Fibroblast of the aortic adventitia (primary cell): ENCODE results near the gene HRCT1. TPM values are rescaled to one million over a fixed set of nuclear protein-coding genes. Genes with fewer than 3 reads are reported as not detected.

Source experiments
- DNase-seq: peaks from one replicate; pipeline ENCODE4 v3.0.0-alpha.2; 2010; ENCODE audit warnings: low read depth
- H3K4me3 ChIP-seq: 2 replicates; pipeline ENCODE4 v1.5.1; 2011; ENCODE audit warnings: low read depth, mild to moderate bottlenecking, control low read depth, low read length, moderate library complexity
- total RNA-seq: library from RNA; depleted of rRNA; stranded (reverse); fragments of >200 nt; gene quantifications from 2 replicates; pipeline ENCODE4 v1.2.3, GENCODE V29; 2012; ENCODE audit warnings: low replicate concordance
- TF ChIP-seq, protein P1 (sequence below): IDR thresholded peaks from 2 replicates; pipeline ENCODE4 v1.5.1; 2011; ENCODE audit warnings: mild to moderate bottlenecking, low read length, control low read depth, inconsistent platforms; ENCODE audit not compliant: insufficient read depth

The HRCT1 gene
- total RNA-seq, 1 donor = 0.81 TPM

DNA sequence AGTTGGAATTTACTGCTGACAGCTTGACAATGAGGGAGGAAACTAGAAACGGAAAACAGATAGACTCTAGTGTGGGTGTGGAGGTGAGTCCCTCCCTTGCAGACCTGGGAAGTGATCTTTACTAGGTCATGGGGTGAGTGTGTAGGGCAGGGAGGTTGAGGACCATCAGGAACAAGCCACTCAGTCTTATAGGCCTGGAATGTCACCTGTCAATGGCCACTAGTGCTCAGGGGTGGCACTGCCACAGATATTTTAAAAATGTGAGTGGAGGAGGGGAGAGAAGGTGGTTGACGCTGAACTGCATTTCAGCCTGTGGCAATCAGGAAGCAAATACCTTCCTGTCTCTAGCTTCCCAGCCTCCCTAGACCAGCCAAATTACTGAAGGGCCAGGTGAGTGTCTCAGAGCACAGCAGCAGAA lies 42.9 kb downstream of the HRCT1 start:
- TF ChIP-seq, protein P1, sequence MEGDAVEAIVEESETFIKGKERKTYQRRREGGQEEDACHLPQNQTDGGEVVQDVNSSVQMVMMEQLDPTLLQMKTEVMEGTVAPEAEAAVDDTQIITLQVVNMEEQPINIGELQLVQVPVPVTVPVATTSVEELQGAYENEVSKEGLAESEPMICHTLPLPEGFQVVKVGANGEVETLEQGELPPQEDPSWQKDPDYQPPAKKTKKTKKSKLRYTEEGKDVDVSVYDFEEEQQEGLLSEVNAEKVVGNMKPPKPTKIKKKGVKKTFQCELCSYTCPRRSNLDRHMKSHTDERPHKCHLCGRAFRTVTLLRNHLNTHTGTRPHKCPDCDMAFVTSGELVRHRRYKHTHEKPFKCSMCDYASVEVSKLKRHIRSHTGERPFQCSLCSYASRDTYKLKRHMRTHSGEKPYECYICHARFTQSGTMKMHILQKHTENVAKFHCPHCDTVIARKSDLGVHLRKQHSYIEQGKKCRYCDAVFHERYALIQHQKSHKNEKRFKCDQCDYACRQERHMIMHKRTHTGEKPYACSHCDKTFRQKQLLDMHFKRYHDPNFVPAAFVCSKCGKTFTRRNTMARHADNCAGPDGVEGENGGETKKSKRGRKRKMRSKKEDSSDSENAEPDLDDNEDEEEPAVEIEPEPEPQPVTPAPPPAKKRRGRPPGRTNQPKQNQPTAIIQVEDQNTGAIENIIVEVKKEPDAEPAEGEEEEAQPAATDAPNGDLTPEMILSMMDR = no peak
- H3K4me3 ChIP-seq = no peak overlapping the region
- no peak for DNase-seq

DNA sequence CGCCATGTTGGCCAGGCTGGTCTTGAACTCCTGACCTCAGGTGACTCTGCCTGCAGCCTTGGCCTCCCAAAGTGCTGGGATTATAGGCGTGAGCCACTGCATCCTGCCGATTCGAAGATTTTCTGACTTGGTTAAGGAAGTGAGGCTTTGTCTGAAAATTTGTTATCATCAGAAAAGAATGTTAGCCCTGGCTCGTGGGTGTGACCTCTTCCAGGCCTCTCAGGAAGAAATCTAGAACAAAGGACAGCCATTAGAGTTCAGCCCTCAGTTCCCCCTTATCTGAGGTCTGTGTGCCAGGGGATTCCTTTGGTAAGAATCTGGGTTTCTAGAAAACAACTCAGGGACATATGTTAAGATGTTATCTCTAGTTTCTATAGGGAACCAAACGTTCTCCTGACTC lies 45.7 kb downstream of the HRCT1 start:
- DNase-seq = peak; percentile 80
- no peak overlapping the region for H3K4me3 ChIP-seq
- TF ChIP-seq, protein P1 = no peak

DNA sequence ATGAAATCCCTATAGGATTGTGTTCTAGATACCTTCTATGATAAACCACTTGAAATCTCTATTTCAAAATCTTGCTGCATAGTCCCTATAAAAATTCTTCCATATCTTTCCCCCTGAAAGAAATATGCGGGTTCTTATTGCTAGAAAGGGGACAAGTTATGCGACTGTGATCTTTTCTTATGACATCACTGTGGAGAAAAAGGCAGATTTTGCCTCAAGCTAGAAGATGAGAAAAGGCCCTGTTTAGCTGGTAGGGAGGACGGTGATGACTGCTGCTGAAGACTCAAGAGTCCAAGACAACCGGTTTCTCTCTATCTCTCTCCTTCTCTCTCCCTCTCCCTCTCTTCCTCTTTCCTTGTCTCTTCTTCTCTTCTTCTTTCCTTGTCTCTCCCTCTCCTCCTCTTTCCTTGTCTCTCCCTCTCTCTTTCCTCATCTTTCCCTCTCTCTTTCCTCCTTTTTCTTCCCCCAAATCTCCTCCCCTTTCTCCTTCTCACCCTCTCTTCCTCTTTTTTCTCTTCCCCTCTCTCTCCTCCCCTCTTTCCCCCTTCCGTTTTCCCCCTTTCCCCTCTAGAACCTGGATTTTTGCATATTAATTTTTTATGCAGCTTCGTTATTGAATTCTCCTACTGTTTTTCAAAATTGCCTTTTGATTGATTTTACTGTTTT lies 46.7 kb downstream of the HRCT1 start:
- no peak overlapping the region for H3K4me3 ChIP-seq
- no peak for DNase-seq
- TF ChIP-seq, protein P1 = no peak

DNA sequence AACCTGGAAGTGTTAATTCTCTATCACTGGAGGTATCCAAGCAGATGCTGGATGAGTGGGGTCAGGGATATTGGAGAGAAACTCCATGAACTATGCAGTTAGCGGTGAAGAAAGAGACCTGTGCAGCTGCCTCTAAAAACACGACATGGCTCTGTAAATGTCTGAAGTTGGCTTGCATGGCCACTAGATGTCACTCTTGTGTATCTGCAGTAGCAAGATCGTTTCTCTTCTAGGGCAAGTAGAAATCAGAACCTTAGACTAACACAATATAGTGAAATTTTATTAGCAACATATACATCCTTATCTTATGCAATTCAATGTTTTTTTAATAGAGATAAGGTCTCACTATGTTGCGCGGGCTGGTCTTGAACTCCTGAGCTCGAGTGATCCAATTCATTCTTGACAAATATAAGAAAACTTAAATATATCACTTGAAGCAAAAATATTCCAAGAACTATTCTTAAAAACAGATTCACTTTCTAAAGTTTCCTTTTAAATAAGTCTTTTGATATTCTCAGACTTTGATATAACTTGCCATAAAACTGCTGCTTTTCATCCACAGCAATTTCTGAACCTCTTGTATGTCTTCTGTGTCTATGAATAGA lies 49.0 kb downstream of the HRCT1 start:
- no peak overlapping the region for H3K4me3 ChIP-seq
- TF ChIP-seq, protein P1 = peak; percentile 87
- DNase-seq = peak; percentile 92

DNA sequence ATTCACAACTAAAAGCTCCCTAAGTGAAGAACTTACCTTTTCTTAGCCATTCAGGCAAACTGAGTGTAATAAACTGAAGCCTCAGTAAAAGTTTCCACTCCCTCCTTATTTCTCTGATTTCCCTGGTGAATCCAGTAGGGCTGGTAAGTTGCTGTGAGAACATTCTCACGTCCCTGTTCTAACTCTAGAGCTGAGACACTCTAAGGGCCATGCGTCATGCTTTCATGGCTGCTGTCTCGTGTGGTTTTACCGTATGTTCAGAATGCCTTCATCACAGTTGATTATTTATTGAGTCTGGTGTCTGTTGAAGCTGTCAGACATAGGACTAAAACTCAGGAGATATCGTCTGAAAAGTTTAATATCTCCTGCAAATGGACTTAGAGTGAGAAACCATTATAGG lies 50.6 kb downstream of the HRCT1 start:
- TF ChIP-seq, protein P1 = no peak

More for the DNA sequence above, 50.6 kb downstream of the HRCT1 start:
- no peak for DNase-seq
- H3K4me3 ChIP-seq = no peak overlapping the region

Other genes with a start within 250 kb of the HRCT1 start
- 966 and 30,763 TPM in 2 replicates for gene RMRP, start 248.2 kb upstream of the HRCT1 start, total RNA-seq
- 6.1 and 10.9 TPM in 2 replicates for gene CCDC107, start 247.9 kb upstream of the HRCT1 start, total RNA-seq
- gene ARHGEF39, start 241.0 kb upstream of the HRCT1 start, total RNA-seq = 3.9 TPM in 1 of 2 replicates, not detected in the other
- gene CA9, start 232.3 kb upstream of the HRCT1 start, total RNA-seq = 0.45 and 1.5 TPM in 2 replicates
- 484 and 2,099 TPM in 2 replicates for gene TPM2, start 216.3 kb upstream of the HRCT1 start, total RNA-seq
- 287 and 513 TPM in 2 replicates for gene TLN1, start 174.0 kb upstream of the HRCT1 start, total RNA-seq
- 56.1 and 68.3 TPM in 2 replicates for gene CREB3, start 173.5 kb upstream of the HRCT1 start, total RNA-seq
- 25.5 and 36.1 TPM in 2 replicates for gene GBA2, start 157.0 kb upstream of the HRCT1 start, total RNA-seq
- 7.8 and 16.0 TPM in 2 replicates for gene RGP1, start 156.9 kb upstream of the HRCT1 start, total RNA-seq
- gene MSMP, start 151.9 kb upstream of the HRCT1 start, total RNA-seq = not detected in 2 replicates
- 17.1 and 21.4 TPM in 2 replicates for gene NPR2, start 114.6 kb upstream of the HRCT1 start, total RNA-seq
- gene SPAG8, start 93.9 kb upstream of the HRCT1 start, total RNA-seq = 0.81 and 3.3 TPM in 2 replicates
- gene HINT2, start 91.2 kb upstream of the HRCT1 start, total RNA-seq = 24.9 and 32.6 TPM in 2 replicates
- not detected in 2 replicates for gene FAM221B, start 77.5 kb upstream of the HRCT1 start, total RNA-seq
- gene TMEM8B, start 77.0 kb upstream of the HRCT1 start, total RNA-seq = 1.9 and 2.8 TPM in 2 replicates
- not detected in 2 replicates for gene OR13J1, start 35.8 kb upstream of the HRCT1 start, total RNA-seq
- not detected in 2 replicates for gene SPAAR, start 3.3 kb downstream of the HRCT1 start, total RNA-seq
- not detected in 2 replicates for gene OR2S2, start 52.0 kb downstream of the HRCT1 start, total RNA-seq
- gene RECK, start 130.7 kb downstream of the HRCT1 start, total RNA-seq = 30.1 and 61.8 TPM in 2 replicates
- 24.3 and 36.6 TPM in 2 replicates for gene GLIPR2, start 230.5 kb downstream of the HRCT1 start, total RNA-seq